ENCODE data around the gene KMT2E. TPM values are rescaled to one million over a fixed set of nuclear protein-coding genes. Genes with fewer than 3 reads are reported as not detected.

The KMT2E gene
- polyA plus RNA-seq, 2 of the 4 experiments (the other 2 are of a cell fraction), result 9.4 to 23.4 TPM

GRCh38 chr7:105086850-105087249, 72.8 kb downstream of the KMT2E start:
- no peak overlapping the region for H3K27ac ChIP-seq
- FAIRE-seq (no peak), ATAC-seq (no peak), DNase-seq (ENCODE audit: low read depth in 1 of 2, low spot score in 1 of 2) (no peak)
- H3K4me3 ChIP-seq, result no peak overlapping the region
- WGBS (ENCODE audit: missing lambda C conversion rate), result 87% methylated on average over 3 of the region's 3 CpGs
- no peak overlapping the region for H3K4me2 ChIP-seq
- H3K4me1 ChIP-seq, result no peaks in the 10 kb centered on the region
- H3K9me3 ChIP-seq, result no peaks in the 10 kb centered on the region
- ChIA-PET POLR2A (no interaction called here), CTCF (interaction anchor here (2.1 kb wide), 1 partner anchor 106 kb away, joined by 6 read pairs; no protein-coding TSS in a partner anchor)
- no peak for TF ChIP-seq RCOR1 (IDR thresholded peaks at IDR 0.05; ENCODE audit: low read depth, low read length)
- no peak for TF ChIP-seq PBX3 (IDR thresholded peaks at IDR 0.05)
- TF ChIP-seq HES2 (IDR thresholded peaks at IDR 0.05), result no peak
- no peak for TF ChIP-seq CHD4 (IDR thresholded peaks at IDR 0.05; ENCODE audit: borderline replicate concordance)
- no peak for TF ChIP-seq RFX5 (IDR thresholded peaks at IDR 0.05)
- TF ChIP-seq RAD21 (conservative IDR thresholded peaks at IDR 0.05 in 1 of 2, IDR thresholded peaks at IDR 0.05 in 1 of 2), result no peak
- no peak for TF ChIP-seq BCL3 (IDR thresholded peaks at IDR 0.05)
- no peak for TF ChIP-seq FOXS1 (CRISPR knock-in tag; IDR thresholded peaks at IDR 0.05)
- no peak for TF ChIP-seq KDM1A (IDR thresholded peaks at IDR 0.05; ENCODE audit: low read depth)
- TF ChIP-seq CBX8 (IDR thresholded peaks at IDR 0.05), result no peak
- no peak for TF ChIP-seq JUNB (IDR thresholded peaks at IDR 0.05)
- no peak for TF ChIP-seq ZFP36 (IDR thresholded peaks at IDR 0.05; ENCODE audit: borderline replicate concordance, partially characterized antibody)
- no peak for TF ChIP-seq CTCF (IDR thresholded peaks at IDR 0.05)
- TF ChIP-seq BHLHE40 (IDR thresholded peaks at IDR 0.05; ENCODE audit: low read depth, low read length), result no peak

- POLR2A ChIA-PET, result no interaction called here
- DNase-seq (ENCODE audit: low read depth in 1 of 2, low spot score in 1 of 2) (no peak), FAIRE-seq (no peak), ATAC-seq (no peak)
- Histone ChIP-seq H3K4me1 (no peaks in the 10 kb centered on the region), H3K4me3 (no peak overlapping the region), H3K9me3 (no peaks in the 10 kb centered on the region), H3K4me2 (no peak overlapping the region), H3K27ac (no peak overlapping the region)
- CTCF ChIA-PET, result interaction anchor here (2.1 kb wide), 1 partner anchor 107 kb away, joined by 6 read pairs; no protein-coding TSS in a partner anchor
- 87% methylated on average over 6 of the region's 6 CpGs for WGBS (ENCODE audit: missing lambda C conversion rate)
- no peak for TF ChIP-seq MAZ (IDR thresholded peaks at IDR 0.05; ENCODE audit: borderline replicate concordance, low read depth, low read length)
- TF ChIP-seq KDM5A (IDR thresholded peaks at IDR 0.05), result no peak
- TF ChIP-seq POLR2AphosphoS2 (conservative IDR thresholded peaks at IDR 0.05; ENCODE audit: low read length), result no peak
- TF ChIP-seq CTCF (IDR thresholded peaks at IDR 0.05), result no peak
- TF ChIP-seq PHF8 (IDR thresholded peaks at IDR 0.05; ENCODE audit: borderline replicate concordance, low read depth), result no peak
- no peak for TF ChIP-seq HOXB5 (CRISPR knock-in tag; IDR thresholded peaks at IDR 0.05)
- no peak for TF ChIP-seq CEBPB (IDR thresholded peaks at IDR 0.05)
- TF ChIP-seq CBX2 (IDR thresholded peaks at IDR 0.05; ENCODE audit: borderline replicate concordance, low read depth), result no peak
Observed at GRCh38 chr7:105087981-105088380, 74.0 kb downstream of the KMT2E start.
